Central memory CD4-positive, alpha-beta T cell (primary cell): Measurements from ENCODE around the gene FEZF1.

Experiments
- DNase-seq: peaks from one replicate; pipeline ENCODE4 v3.0.0; 2022
- total RNA-seq, 3 experiments: gene quantifications; one replicate each; lab custom pipeline; 2026; lab: John Stamatoyannopoulos, UW

Gene FEZF1
- total RNA-seq, result 0 reads per million in 3 experiments

GRCh38 chr7:122304319-122304975 is at the start of gene FEZF1:
Gene FEZF1, minus strand, starts transcription at chr7:122304750. Its CDS starts 313 bp downstream, at chr7:122304437.
- DNase-seq, result no peak

GRCh38 chr7:122352454-122352853 is 47.9 kb upstream of the FEZF1 start:
- no peak for DNase-seq

GRCh38 chr7:122350701-122351100 is 46.2 kb upstream of the FEZF1 start:
- DNase-seq, result no peak

DNA sequence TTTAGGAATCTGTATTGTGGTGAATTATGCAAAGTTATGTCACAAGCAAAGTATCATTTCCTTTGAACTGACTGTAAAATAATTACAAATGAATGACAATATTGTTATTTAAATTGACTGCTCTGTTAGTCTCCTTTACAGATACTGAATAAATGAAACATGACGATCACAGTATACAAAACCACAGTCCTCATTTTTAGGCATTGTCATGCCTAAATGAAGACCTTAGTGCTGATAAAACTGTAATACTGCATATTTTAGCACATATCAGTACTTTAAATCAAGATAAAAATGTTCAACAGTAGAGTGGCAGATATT is 39.7 kb upstream of the FEZF1 start:
- DNase-seq, result no peak

DNA sequence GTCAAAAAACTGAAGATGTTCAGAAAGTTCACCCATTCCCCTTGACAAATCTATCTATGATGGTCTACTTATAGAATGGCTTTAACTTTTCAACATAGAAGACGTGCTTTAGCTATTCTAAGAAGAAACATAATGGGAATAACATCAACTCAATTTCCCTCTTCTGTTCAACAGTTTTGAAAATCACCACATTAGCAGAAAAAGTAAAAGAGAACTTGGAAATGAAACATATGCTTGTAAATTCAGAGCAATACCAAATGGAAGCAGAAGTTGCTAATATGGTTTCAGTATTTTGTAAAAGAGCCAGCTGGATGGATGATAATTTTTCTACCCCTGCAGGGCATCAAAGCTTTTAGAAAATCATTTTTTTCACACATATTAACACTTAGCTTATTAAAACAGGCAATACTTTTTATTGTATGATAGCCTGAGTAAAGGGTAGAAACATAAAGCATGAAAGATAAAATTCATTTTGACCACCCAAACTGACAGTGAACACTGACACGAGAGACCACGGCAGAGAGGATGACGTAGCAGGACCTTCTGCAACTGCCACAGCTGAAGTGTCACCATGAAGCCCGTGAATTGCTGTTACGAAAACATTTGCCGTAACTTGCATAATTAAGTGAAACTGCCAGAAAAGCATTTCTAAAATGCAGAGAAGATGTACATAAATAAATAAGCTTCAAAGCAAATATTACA is 39.2 kb upstream of the FEZF1 start:
- no peak for DNase-seq

DNA sequence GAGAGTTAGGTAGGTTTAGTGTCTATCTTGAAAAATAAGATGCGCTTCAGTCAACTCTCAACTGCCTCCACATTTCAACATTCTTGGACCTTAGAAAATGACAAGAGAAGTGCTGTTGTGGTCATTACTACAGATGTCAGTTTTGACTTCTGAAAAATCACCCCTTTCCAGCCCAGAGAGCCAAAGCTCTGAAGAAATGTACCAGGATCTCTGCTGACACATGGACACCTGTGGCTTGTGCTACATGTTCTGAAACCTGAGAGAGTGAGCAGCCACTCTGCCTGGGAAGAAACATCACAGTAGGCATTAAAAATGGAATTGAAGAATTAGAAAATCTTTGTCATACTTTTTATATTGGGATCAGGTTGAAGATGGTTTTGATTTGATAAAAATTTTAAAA is 35.9 kb upstream of the FEZF1 start:
- no peak for DNase-seq

DNA sequence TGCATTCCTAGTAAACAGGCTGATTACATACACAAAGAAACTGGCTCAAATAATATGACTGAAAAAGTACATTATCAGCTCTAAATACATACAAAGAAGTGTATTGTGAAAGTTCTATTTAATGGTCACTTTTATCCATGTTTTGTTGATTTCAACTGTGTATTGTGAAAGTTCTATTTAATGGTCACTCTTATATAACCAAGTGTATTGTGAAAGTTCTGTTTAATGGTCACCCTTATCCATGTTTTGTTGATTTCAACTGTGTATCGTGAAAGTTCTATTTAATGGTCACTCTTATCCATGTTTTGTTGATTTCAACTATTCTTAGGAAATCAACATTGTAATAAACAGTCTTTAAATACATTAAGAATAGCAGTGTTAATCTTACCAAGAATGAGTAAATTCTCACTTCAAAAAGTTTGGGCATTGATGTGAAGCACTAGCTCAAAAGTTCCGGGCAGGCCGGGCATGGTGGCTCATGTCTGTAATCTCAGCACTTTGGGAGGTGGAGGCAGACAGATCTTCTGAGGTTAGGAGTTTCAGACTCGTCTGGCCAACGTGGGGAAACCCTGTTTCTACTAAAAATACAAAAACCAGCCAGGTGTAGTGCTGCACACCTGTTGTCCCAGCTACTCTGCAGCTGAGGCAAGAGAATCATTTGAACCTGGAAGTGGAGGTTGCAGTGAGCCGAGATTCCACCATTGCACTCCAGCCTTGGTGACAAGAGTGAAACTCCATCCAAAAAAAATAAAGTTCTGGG is 34.8 kb upstream of the FEZF1 start:
- DNase-seq, result no peak

DNA sequence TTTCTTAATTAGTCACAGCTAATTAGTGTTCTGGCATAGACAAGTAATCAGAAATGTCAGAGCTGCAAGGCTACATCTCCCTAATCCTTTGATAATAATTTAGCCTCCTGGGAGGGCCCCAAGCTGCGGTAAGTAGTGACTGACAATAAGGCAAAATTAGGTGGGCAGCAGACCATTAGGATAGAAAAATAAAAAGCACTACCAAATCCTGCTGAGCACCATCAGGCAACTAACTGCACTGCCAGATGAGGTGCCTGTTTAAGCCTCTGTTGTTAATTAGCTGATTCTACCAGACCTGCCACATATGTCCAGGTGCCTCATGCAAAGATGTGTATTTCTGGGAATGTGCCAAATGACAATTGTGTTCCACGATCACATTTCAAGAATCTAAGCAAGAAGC is 32.5 kb upstream of the FEZF1 start:
- no peak for DNase-seq

DNA sequence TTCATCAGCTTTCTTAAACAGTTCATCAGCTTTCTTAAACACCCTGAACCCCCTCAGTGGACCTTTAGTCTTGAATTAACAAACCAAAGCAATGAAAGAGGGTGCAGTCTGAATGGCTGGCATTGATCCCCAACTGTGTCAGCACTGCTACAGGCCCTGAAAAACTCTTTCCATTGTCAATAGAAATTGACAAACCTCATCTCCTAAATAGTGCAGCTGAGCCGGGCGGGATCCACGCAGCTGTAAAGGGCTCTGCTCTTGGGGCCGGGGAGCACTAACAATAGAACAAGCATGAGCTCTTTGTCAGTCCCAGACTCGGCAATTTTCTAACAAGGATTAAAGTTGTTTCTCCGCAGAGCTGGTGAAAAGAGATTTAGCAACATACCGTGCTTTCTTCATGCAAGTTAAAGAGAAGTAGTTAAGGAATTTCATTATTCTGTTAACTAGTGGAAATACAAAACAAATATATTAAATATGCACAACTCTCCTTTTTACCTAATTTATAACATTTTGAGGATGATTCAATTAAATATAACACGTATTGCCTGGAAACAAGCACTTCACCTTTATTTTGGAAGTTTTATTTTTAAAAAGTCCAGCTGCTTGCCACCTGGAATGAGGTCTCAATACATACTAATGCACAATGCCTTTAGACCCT is 24.7 kb upstream of the FEZF1 start:
- no peak for DNase-seq

DNA sequence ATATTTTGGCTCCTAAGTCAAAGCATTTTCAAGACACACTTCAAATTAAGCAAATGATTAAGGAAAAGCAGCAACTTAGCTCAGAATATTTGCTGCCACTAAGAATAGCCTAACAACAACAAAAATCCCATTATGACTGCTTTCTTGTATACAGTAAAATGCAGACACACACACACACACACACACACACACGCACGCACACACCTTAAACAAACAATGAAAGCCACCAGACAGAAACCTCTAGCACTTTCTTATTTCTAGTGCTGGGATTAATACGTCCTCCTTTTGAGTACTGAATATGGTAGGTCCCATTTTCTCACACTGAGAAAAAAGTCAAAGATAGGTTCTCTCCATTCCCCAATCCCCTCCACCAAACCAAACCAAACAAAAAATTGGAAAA is 23.4 kb upstream of the FEZF1 start:
- DNase-seq, result no peak

DNA sequence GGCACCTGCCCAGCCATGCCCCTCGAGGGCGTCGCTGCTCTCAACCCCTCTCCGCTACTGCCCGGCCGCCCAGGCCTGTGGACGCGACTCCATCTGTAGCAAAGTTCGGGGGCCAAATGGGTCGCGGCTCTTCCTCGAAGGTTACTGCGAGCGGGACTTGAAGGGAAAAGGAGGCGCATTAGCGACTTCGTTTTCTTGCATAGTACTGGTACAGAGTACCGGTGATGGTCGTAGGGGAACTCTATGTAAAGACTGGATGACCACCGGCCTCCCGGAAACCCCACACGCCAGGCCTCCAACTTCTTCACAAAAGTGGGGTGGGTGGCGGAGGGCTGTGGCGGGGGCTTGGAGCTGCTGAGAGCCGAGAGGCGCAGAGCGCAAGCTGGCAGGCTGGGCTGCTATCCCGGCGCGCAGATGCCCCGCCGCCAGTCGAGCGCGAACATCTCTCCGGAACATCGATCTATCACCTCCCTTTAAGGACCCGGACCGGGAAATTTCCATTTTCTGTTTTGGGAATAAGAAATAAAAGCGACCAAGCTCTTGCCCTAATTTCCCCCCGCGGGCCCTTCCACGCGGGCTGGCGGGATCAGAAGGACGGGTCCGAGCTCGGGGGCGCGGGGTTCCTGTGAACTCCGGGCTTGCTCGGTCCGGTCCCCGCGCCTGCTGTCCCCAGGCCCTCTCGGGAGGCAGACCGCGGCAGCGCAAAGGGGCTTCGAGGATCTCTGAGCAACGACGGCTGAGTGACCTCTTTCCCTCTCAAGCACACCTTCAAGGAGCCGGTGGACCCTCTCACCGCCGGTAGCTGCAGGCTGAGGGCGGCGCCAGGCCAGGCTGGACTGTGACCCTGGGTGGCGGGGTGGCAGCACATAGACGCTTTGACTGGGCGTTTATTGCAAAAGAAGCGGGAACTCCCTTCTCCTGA is 12.2 kb upstream of the FEZF1 start:
- no peak for DNase-seq

DNA sequence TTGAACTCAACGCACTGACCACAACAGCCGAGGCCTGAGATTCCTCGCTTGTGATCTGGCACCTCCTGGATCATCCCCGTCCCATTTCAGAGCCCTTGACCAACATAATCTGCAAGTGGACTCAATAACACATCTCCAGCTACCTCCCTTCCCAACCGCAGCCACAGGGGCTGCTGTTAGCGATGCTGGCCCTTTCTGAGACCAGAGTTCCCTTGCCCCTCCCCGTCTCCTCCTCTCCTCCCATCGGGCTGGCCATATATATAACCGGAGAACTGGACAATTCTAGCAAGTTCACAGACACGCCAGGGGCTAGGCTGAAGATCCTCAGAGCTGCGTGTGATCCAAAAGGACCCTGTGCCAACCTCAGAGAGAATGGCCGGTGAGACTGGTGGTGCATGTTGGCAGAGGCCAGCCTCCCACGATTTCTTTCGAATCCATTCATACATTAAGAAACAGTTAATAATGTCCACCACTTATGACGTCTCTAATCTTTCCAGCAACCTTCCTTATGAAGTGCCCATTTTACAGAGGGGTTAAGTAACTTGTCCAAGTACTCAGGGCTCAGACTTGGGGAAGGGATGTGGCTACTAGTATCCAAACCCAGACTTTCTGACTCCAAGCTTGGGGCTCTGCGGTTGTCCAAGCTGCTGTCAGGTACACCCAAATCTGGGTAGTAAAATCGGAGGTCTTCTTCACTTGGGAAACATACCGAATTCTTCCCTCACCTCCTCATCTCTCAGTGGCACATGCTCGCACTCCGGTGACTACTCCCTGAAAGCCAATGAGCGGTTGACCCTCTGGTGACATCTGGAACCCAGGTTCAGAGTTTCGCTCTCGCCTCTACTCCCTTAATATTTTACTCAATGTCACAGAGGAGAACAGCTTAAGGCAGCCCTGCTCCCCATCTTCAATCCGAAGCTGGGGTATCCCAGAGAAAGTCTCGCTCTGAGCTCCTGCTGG is 11.2 kb upstream of the FEZF1 start:
- DNase-seq, result no peak

DNA sequence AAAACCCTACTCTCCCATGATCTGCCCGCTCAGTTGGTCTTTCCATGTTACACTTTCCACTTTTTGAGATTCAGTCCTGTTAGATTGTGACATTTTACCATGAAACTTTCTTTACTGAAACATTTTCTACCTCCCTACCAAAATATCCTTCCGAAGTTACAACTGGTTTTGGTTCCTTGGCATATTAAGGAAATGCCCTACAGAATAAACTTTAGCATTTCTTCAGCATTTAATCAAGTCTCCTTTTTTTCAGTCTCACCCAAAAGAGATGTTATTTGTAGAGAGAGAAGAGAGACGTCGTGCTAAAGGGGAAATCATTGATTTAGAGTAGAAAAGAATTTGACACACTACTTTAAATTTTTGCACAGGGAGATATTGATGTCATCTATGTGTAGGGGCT is 9.7 kb upstream of the FEZF1 start:
- no peak for DNase-seq

DNA sequence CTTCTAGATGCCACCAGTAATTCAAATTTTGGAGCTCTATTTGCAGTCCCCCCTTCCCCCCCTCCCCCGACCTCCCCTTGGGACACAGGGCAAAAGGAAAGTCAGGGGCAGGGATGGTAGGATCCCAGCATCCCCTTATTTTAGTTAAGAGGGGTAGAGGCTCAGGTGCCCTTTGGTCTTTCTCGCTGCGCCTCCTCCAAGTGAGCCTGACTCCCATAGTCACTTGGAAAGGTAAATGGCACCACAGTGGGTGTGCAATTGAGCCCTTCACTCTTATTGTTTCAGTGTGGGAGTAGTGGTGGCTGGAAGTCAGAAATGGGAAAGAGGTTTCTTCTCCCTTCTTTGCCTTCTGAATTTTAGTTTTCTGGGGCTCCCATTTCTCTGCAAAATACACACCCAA is 8.2 kb upstream of the FEZF1 start:
- DNase-seq, result no peak

GRCh38 chr7:122311734-122312450 is 7.3 kb upstream of the FEZF1 start:
- DNase-seq, result no peak

GRCh38 chr7:122311050-122311700 is 6.6 kb upstream of the FEZF1 start:
- no peak for DNase-seq

GRCh38 chr7:122310119-122311021 is 5.8 kb upstream of the FEZF1 start:
- DNase-seq, result no peak

DNA sequence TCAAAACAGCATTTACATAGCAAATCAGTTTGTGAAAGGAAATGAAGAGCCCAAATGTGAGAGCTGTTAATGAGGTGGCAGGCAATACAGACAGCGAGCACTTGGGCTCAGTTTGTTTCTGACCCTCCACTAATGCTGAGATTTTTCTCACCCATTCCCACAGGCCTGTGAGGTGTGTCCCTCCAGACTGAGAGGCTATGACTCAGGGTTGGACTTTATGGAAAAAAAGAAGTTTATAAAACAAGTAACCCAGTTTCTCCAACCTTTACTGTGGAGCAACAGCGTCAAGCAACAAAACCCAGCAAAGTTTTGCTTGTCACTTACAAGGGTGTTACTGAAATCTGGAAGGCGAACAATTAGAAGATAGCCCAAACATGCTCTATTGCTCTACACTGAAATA is 4.9 kb upstream of the FEZF1 start:
- no peak for DNase-seq

- no peak for DNase-seq
These were observed 2.7 kb upstream of the FEZF1 start for GRCh38 chr7:122307228-122307621.
